ENCODE results near the gene TLCD1. TPM values are rescaled to one million over a fixed set of nuclear protein-coding genes. Genes with fewer than 3 reads are reported as not detected.

The TLCD1 gene
- total and polyA plus RNA-seq, 2 of the 8 experiments (the other 6 are each of a cell fraction or from before 2014, with no cell fraction given): 40.7 to 128 TPM

GRCh38 chr17:28744104-28744971 lies 18.3 kb upstream of the TLCD1 start:
- peak overlapping the region; percentile 94 to 99 (median 98) for H3K4me3 ChIP-seq (ENCODE audit: extremely low read depth in 1 of 4, insufficient read depth in 2 of 4, low read depth in 3 of 4, low read length in 4 of 4)
- peak overlapping the region; percentile 99 for H3K27ac ChIP-seq (ENCODE audit: low read depth, low read length)
- H4K91ac ChIP-seq (replicated peaks; ENCODE audit: insufficient read length, low read length): peak overlapping the region; percentile 91
- H3K4me2 ChIP-seq (ENCODE audit: insufficient read depth in 1 of 2, low read depth in 2 of 2, low read length in 2 of 2): peak overlapping the region; percentile 92 to 93
- POLR2A ChIA-PET (ENCODE audit: partially characterized antibody): interaction anchor here (0.6 to 15.3 kb wide), 22 partner anchors 10 to 205 kb away, joined by 3 to 813 read pairs (median 4); partner anchors contain the start of genes FLOT2, NEK8, PROCA1 and RAB34
- H3K27me3 ChIP-seq (replicated peaks in 1 of 4; ENCODE audit: control insufficient read depth in 3 of 4, extremely low read depth in 1 of 4, insufficient read depth in 3 of 4, low read length in 3 of 4): no peaks in the 10 kb centered on the region
- no peak overlapping the region for H2BK120ac ChIP-seq (replicated peaks; ENCODE audit: low read depth, low read length)
- peak overlapping the region; percentile 72; the same call in 1 of the 2 replicates for H2BK15ac ChIP-seq (ENCODE audit: low read length)
- H3K79me2 ChIP-seq (ENCODE audit: control insufficient read depth in 1 of 2, insufficient read depth in 2 of 2, low read length in 2 of 2): peaks cover 19 to 38% of the 10 kb centered on the region in 2 experiments
- H4K5ac ChIP-seq (ENCODE audit: insufficient read length, low read depth, low read length): peak overlapping the region; percentile 95
- H4K20me1 ChIP-seq (replicated peaks in 1 of 2; ENCODE audit: control insufficient read depth in 1 of 2, insufficient read depth in 2 of 2, low read length in 2 of 2): peaks cover 25 to 28% of the 10 kb centered on the region in 2 experiments
- H3K56ac ChIP-seq (replicated peaks; ENCODE audit: insufficient read length, low read depth, low read length): peak overlapping the region; percentile 98
- H2AFZ ChIP-seq (ENCODE audit: low read length): no peak overlapping the region
- H3K4me1 ChIP-seq (replicated peaks in 1 of 4; ENCODE audit: control insufficient read depth in 3 of 4, insufficient read depth in 4 of 4, low read length in 3 of 4): peaks cover 0 to 30% (median 25%) of the 10 kb centered on the region in 4 experiments; a peak in 6 of 7 replicates
- H2BK5ac ChIP-seq (ENCODE audit: low read depth, low read length): peak overlapping the region; percentile 99
- peaks cover 22 to 32% (median 23%) of the 10 kb centered on the region in 4 experiments for H3K36me3 ChIP-seq (ENCODE audit: control insufficient read depth in 2 of 4, insufficient read depth in 4 of 4, low read length in 3 of 4)
- FAIRE-seq: no peak
- H2AK5ac ChIP-seq (ENCODE audit: low read depth, low read length): peak overlapping the region; percentile 70; the same call in 1 of the 2 replicates
- H3K9ac ChIP-seq (replicated peaks in 1 of 4; ENCODE audit: extremely low read depth in 1 of 4, low read depth in 3 of 4, low read length in 3 of 4): peak overlapping the region; percentile 78 to 98 (median 97)
- H2BK12ac ChIP-seq (ENCODE audit: low read depth, low read length): peak overlapping the region; percentile 80; the same call in 1 of the 2 replicates
- peaks cover 14% of the 10 kb centered on the region; the same call in 1 of the 2 replicates for H3K79me1 ChIP-seq (ENCODE audit: low read depth, low read length)
- CTCF ChIA-PET (ENCODE audit: partially characterized antibody): interaction anchor here (0.7 to 11.7 kb wide), 7 partner anchors 7 to 135 kb away, joined by 3 to 316 read pairs (median 9); partner anchors contain the start of genes NEK8, RPL23A and TLCD1
- peaks cover 23% of the 10 kb centered on the region for H3K23me2 ChIP-seq (ENCODE audit: low read depth, low read length)
- H2BK20ac ChIP-seq (ENCODE audit: low read length): peak overlapping the region; percentile 32; the same call in 1 of the 2 replicates
- no peak overlapping the region for H3K23ac ChIP-seq (ENCODE audit: insufficient read length)
- H4K8ac ChIP-seq (ENCODE audit: extremely low read depth, insufficient read depth, low read length): peak overlapping the region; percentile 100
- H3K14ac ChIP-seq (ENCODE audit: insufficient read length): no peak overlapping the region
- no peaks in the 10 kb centered on the region for H3K9me3 ChIP-seq (ENCODE audit: insufficient read depth in 2 of 2, low read depth in 1 of 2, low read length in 1 of 2)
- WGBS, 2 experiments (ENCODE audit: extremely low coverage in 1 of 2, insufficient coverage in 1 of 2, insufficient read length in 1 of 2, insufficient replicate concordance in 2 of 2, low coverage in 1 of 2, low lambda C conversion rate in 2 of 2, missing lambda C conversion rate in 1 of 2): 1% methylated on average over 32 of the region's 61 CpGs; no CpG with 5 or more reads in 1 of the 2 experiments
- DNase-seq (ENCODE audit: low read depth in 1 of 2, low spot score in 2 of 2): peak in 1 of 2 experiments; percentile 91
- peak overlapping the region; percentile 97 for H3K18ac ChIP-seq (ENCODE audit: extremely low read depth, low read length)
- peak overlapping the region; percentile 95 for H3K4ac ChIP-seq (replicated peaks; ENCODE audit: insufficient read length, low read depth, low read length)
- no peak; a peak in 1 of 3 replicates for TF ChIP-seq EP300 (IDR thresholded peaks at IDR 0.05; ENCODE audit: borderline replicate concordance in 1 of 2, low read depth in 2 of 2, low read length in 2 of 2)
- no peak for TF ChIP-seq NANOG (IDR thresholded peaks at IDR 0.05; ENCODE audit: insufficient read depth, low read depth, low read length, poor library complexity, severe bottlenecking)
- no peak for TF ChIP-seq SAP30 (IDR thresholded peaks at IDR 0.05; ENCODE audit: insufficient read depth, insufficient replicate concordance, low read length)
- TF ChIP-seq KDM1A (IDR thresholded peaks at IDR 0.05; ENCODE audit: borderline replicate concordance, low read length): no peak
- TF ChIP-seq MAX (IDR thresholded peaks at IDR 0.05): no peak; the same call in 1 of the 2 replicates
- no peak for TF ChIP-seq CEBPB (IDR thresholded peaks at IDR 0.05; ENCODE audit: low read depth, low read length)
- TF ChIP-seq BCL11A (IDR thresholded peaks at IDR 0.05; ENCODE audit: low read depth in 2 of 2, low read length in 2 of 2): no peak
- 0 out of 2 replicates have a peak, but pooled peaks have one; percentile 10 for TF ChIP-seq RXRA (IDR thresholded peaks at IDR 0.05; ENCODE audit: insufficient read depth, low read depth, low read length)
- no peak for TF ChIP-seq KDM4A (IDR thresholded peaks at IDR 0.05; ENCODE audit: low read depth, low read length, severe bottlenecking)
